B cell (primary cell): ENCODE results near the gene ING3.

ENCODE experiments used
- EZH2 ChIP-seq: IDR thresholded peaks from 2 replicates; pipeline ENCODE4 v1.6.1; 2012; ENCODE audit warnings: borderline replicate concordance, low read depth, mild to moderate bottlenecking, moderate library complexity, low read length; ENCODE audit not compliant: insufficient read depth, poor library complexity, severe bottlenecking
- TF ChIP-seq, protein P1 (sequence below): fragments of 200-600 bp; IDR thresholded peaks from one replicate; pipeline ENCODE4 v1.8.0; 2022; ENCODE audit warnings: antibody characterized with exemption, mild to moderate bottlenecking

DNA sequence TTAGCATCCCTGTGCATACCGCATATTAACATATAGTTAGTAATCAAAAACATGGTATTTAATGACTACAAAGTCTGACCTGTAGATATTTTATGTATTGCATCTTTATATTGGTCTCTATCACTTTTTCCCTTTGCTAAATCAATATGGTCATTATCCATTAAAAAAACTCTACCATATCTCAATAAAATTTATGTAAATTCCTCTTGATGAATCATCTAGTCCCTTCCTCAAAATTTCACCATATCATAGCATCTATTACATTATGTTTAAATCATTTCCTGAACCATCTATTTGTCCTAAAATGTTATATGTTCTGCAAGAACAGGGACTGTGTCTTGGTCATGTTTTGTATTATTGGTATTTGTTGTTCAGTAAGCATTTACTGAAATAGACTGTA lies 7.7 kb upstream of the ING3 start:
- TF ChIP-seq, protein P1, sequence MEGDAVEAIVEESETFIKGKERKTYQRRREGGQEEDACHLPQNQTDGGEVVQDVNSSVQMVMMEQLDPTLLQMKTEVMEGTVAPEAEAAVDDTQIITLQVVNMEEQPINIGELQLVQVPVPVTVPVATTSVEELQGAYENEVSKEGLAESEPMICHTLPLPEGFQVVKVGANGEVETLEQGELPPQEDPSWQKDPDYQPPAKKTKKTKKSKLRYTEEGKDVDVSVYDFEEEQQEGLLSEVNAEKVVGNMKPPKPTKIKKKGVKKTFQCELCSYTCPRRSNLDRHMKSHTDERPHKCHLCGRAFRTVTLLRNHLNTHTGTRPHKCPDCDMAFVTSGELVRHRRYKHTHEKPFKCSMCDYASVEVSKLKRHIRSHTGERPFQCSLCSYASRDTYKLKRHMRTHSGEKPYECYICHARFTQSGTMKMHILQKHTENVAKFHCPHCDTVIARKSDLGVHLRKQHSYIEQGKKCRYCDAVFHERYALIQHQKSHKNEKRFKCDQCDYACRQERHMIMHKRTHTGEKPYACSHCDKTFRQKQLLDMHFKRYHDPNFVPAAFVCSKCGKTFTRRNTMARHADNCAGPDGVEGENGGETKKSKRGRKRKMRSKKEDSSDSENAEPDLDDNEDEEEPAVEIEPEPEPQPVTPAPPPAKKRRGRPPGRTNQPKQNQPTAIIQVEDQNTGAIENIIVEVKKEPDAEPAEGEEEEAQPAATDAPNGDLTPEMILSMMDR, result no peak
- TF ChIP-seq EZH2, result no peak
